ENCODE data around the gene POU2AF3.
"Not testable (repeated sequence)": the region's sequence is repeated elsewhere in the genome, so short reads cannot be mapped to it uniquely, and the experiment has no call there.

POU2AF3 gene

GRCh38 chr11:111298413-111299100, at the start of gene POU2AF3:
POU2AF3 (plus strand) TSS chr11:111298546; CDS start chr11:111298582, 36 bp downstream.
- no peak for DNase-seq

- DNase-seq: no peak
Measured at GRCh38 chr11:111250936-111251335, 47.4 kb upstream of the POU2AF3 start.

GRCh38 chr11:111253131-111253530, 45.2 kb upstream of the POU2AF3 start:
- DNase-seq: no peak

GRCh38 chr11:111253630-111254029, 44.7 kb upstream of the POU2AF3 start:
- DNase-seq: no peak

- DNase-seq: no peak
Measured at GRCh38 chr11:111258046-111258445, 40.3 kb upstream of the POU2AF3 start.

GRCh38 chr11:111259896-111260295, 38.5 kb upstream of the POU2AF3 start:
- DNase-seq: no peak

GRCh38 chr11:111260811-111261210, 37.5 kb upstream of the POU2AF3 start:
- no peak for DNase-seq

GRCh38 chr11:111264646-111265045, 33.7 kb upstream of the POU2AF3 start:
- DNase-seq: no peak

- DNase-seq: no peak
Measured at GRCh38 chr11:111265421-111265820, 32.9 kb upstream of the POU2AF3 start.

- not testable (repeated sequence) for DNase-seq
Measured at GRCh38 chr11:111268303-111268702, 30.0 kb upstream of the POU2AF3 start.

- DNase-seq: no peak
Measured at GRCh38 chr11:111269146-111269868, 29.0 kb upstream of the POU2AF3 start.

GRCh38 chr11:111272420-111272819, 25.9 kb upstream of the POU2AF3 start:
- no peak for DNase-seq

GRCh38 chr11:111282562-111283075, 15.7 kb upstream of the POU2AF3 start:
- no peak for DNase-seq

GRCh38 chr11:111283945-111284481, 14.3 kb upstream of the POU2AF3 start:
- no peak for DNase-seq

GRCh38 chr11:111285189-111286091, 12.9 kb upstream of the POU2AF3 start:
- no peak for DNase-seq

GRCh38 chr11:111291764-111292163, 6.6 kb upstream of the POU2AF3 start:
- no peak for DNase-seq

- DNase-seq: not testable (repeated sequence)
Measured at GRCh38 chr11:111292408-111292807, 5.9 kb upstream of the POU2AF3 start.

GRCh38 chr11:111296196-111296595, 2.1 kb upstream of the POU2AF3 start:
- DNase-seq: no peak

- no peak for DNase-seq
Measured at GRCh38 chr11:111297696-111298095, 650 bp upstream of the POU2AF3 start.

- peak; percentile 17 for DNase-seq
Measured at GRCh38 chr11:111299101-111300026, 1.0 kb downstream of the POU2AF3 start.

GRCh38 chr11:111300569-111300968, 2.2 kb downstream of the POU2AF3 start:
- no peak for DNase-seq
